ENCODE results near the gene FAM241B.

FAM241B gene

DNA sequence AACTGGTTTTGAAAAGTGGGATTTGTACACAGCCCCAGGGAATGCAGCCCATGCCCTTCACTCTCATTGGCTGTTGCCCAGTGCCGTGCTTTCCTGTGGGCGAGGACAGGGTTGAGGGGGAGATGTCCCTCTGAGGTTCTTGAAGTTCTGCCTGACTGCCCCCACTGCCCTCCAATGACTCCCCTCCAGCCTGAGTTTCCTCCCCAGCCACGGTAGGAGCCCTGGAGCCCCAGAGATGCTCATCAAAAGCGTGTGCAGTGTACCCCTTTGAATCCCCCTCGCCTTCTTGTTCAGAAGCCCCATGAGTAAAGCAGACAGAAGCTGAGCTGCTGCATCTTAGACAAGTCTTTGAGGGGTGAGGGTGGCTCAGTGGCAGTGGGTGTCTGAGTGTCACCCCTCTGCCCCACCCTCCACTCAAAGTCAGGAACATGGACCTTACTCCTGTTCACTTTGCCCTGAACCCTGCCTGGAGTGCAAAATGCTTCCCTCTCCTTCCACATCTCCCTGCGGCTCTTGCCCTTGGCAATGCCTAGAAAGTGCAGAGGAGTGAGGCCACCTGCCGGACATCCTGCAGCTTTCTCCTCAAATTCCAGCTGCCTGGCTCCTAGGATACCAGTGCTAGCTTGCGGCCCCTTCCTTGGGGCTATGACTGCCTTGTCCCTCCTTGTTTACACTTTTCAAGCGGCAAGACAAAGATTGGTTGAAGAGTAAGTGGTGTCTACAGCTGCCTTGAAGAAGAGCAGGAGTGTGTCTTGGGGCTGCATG lies 19.9 kb downstream of the FAM241B start:
- DNase-seq: no peak

- DNase-seq: no peak
Measured at GRCh38 chr10:69650589-69651261, 20.7 kb downstream of the FAM241B start.

DNA sequence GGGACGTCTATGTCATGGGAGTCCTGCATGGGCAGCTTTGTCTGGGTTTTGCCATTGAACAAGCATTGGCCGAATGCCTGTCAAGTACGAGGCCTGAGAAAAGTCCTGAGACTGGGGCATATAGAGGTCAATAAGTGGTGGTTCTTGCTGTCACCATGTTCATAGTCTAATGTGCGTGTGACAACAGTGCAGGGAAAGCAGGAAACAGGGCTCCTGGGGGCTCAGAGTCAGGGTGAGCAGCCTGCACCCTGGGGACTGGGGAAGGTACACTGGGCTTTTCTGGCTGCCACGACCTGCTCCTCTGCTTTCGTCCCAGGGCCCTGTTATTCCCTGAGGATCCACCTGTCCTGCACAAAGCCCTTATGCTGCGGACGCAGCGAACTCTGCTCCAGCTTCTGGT lies 21.3 kb downstream of the FAM241B start:
- DNase-seq: no peak

DNA sequence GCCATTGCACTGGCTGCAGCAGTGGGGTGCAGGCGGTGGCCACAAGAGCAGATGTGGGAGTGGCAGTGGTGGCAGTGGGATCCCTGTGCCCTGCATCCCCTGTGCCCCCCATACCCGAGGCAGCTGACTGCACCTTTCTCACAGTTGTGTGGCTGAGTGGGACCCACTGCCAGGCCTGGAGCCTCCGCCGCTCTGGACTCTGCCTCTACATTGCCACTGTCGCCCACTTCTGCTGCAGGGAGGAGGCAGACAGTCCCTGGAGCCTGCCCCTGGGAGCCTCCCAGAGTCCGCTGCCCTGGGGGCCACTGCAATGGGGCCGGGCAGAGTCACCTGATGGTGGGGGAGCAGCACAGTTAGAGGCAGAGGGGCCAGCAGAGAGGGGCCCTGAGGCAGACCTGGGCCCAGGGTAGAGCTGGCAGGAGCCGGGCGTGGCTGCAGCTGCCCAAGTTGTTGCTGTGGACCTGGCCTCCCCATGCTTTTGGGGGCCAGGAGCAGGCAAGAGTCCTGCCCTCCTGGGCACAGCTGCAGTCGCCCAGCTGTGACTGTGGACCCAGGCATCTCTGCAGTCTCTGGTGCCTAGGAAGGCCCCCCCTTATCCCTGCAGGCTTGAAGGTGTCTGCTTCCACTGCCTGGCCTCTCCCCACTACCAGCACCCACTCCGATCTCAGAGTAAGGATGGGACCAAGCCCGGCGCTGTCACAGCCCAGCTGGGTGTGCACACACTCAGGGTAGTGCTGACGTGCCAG lies 22.2 kb downstream of the FAM241B start:
- DNase-seq: no peak

GRCh38 chr10:69652857-69653199 lies 22.8 kb downstream of the FAM241B start:
- no peak for DNase-seq

GRCh38 chr10:69653561-69653960 lies 23.5 kb downstream of the FAM241B start:
- DNase-seq: no peak

DNA sequence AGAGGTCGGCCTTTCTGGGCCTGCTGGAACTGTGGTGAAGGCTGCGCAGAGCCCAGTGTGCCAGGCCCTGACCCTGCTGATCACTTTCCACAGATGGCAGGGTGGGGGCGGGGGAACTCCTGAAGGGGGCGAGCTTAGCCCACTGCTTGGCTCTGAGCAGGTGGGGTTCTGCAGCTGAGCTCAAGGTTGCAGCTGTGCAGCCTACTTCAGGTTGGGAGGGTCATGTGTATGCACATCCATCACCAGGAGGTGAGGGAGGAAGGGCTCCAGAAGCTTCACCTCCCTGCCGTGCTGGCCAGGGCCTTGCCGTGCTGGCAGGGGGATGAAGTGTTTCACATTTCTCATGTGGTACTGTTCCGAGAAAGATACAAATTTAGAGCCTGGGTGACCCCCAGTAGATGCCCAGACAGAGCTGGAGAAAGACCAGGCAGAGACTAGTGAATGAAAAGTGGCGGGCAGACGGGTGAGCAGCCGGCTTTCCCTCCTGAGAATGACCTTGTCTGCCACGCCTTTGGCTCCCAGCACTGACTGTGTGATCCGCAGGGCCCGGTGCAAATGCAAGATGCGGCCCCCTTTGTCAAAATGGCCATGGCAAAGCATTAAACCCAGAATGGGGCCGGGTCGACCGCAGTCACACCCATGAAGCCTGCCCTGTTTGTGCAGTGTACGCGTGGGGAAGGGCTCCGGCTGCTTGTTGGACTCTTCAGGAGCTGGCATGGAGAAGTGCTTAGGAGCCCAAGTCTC lies 25.2 kb downstream of the FAM241B start:
- DNase-seq: no peak

DNA sequence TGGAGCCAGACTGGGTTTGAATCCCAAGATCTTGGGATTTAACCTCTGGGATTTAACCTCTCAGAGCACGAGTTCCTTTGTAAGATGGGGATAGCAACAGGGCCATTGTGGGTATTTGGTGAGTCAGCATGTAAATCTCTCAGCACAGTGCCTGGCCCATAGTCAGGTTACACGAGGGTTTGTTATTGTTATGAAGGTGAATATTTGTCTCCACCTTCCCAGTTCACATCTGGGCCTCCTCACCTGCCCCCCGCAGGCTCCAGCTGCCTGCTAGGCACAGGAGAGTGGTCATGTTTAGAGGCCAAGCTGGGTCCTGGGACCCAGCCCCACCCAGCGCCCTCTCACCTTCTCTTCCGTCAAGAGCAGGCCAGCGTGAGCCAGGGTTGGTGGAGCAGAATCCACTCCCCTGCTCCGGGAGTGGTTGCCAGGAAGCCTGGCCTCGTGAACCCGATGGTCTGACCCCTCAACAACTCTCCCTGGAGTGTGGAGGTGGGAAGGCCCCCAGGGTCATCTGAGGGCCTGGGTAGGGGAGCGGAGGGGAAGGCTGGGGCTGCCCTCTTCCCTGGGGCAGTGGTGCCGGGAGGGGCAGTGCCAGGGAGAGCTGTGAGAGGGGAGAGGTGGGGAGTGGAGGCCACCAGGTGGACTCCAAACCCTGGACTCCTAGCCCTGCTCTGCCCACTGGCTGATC lies 26.0 kb downstream of the FAM241B start:
- no peak for DNase-seq

GRCh38 chr10:69656742-69657269 lies 26.8 kb downstream of the FAM241B start:
- DNase-seq: no peak

DNA sequence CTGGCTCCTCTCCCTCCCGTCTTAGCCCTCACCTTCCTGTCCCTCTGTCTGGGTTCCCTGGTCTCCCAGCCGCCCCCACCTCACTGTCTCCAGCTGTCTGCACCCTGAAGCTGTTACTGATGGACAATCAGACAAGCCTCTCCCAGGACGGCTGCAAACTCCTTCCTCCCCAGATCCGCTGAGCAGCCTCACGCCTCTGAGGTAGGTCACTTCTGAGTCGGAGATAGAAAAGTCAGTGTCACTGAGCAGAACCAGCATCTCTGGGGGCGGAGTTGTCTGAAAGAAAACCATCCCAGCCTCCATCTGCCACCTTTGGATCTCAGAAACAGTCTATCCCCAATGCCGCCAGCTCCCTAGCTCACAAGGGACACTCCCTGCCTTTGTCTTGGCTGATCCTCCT lies 27.4 kb downstream of the FAM241B start:
- no peak for DNase-seq

DNA sequence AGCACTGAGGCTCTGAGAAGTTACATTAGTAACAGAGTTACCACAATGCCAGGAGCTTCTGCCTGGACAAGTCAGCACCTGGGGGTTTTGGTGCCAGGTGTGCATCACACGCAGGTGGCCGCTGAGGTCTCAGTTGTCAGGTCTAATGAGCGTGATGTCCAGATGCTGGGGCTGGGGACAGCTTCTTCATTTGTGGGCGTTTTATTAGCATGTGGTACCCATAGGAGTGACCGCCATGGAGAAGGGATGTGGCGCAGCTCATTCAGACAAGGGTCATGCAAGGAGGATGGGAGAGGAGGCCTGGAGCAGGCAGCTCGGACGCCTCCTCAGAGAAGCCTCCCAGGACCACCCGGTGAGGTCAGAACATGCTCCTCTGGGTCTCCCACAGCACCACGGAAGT lies 27.8 kb downstream of the FAM241B start:
- no peak for DNase-seq

GRCh38 chr10:69659241-69660038 lies 29.4 kb downstream of the FAM241B start:
- no peak for DNase-seq

GRCh38 chr10:69660296-69660695 lies 30.2 kb downstream of the FAM241B start:
- DNase-seq: no peak

GRCh38 chr10:69661414-69662172 lies 31.5 kb downstream of the FAM241B start:
- no peak for DNase-seq

- no peak for DNase-seq
Measured at GRCh38 chr10:69662173-69662877, 32.3 kb downstream of the FAM241B start.

DNA sequence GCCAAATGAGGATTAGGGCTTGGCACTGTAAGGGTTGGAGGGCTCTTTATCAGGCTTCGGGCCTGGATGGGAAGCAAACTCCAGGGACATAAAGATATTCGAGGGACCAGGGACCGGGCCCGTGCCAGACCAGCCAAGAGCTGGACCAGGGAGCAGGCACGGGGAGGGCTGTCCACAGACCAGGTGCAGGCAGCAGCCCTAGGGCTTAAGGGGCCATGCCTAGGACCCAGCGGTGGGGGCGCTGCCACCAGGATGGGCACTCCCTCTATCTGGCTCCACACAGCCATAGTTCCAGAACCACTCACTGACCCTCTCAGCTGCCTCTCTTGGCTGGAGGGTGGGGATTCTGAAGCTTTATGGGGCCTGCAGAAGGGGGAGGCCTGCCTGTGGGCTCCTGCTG lies 32.9 kb downstream of the FAM241B start:
- no peak for DNase-seq

DNA sequence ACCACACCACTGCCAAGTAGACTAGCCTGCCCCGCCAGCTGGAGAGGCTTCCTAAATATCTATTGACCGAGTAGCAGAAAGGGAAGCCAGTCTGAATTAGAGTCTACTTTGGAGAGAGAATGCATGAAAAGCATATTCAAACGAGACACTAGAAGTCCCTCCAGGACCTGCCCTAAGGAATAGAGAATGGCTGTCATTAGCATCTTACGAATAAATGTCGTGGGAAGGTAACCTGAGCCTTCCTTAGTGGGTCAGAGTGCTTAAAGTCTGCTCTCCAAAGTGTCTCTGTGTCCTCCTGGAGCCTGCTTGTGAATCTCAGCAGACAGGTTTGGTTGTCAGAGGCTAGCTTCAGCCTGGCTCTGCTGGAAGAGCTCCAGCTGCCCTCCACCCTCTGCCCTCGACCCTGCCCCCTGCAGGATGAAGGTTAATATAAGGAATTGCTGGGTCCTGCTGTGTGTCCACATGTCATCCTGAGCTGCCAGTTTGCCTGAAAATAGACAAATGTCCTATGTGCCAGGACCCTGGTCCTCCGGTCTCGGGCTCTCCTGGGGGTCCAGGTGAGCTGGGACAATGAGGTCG lies 33.4 kb downstream of the FAM241B start:
- no peak for DNase-seq

DNA sequence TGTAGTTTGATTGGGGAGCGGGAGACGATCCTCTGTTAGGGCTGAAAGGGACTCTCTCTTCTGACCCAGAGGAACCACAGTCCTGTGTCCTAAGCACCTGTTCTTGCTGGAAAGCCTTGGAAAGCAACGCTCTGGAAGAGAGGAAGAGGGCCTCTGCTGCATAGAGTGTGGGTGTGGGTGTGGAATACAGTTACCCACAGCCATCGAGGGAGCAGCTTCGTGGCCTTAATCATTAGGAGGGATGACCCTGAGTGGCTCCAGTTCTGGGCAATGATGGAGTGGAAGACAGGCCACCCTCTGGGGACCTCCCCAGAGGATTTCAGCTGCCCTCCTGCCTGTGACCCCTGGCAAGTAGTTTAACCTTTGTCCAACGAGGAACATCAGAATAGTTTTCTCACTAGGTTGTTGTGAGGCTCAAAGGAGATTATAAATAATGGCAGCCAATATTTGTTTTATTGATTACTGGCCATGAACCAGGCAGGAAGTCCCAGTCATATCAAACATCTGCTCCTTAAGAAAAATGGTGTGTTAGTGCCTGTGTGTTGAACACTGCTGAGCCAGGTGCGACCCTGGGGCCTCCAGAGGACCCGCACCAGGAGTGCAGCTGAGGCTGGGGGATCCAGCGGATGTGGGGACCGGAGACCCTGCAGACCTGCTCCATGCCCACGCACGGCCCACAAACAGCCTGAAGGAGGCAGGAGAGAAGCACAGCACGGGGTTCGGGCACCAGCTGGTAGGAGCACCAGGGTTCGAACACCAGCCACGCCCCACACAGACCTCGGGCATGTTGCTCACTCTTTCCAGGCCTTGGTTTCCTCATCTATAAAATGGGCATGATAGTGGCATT lies 35.6 kb downstream of the FAM241B start:
- no peak for DNase-seq

GRCh38 chr10:69666756-69667155 lies 36.7 kb downstream of the FAM241B start:
- no peak for DNase-seq

Measured in NCI-H1048 (cell line).